H1 (cell line): ENCODE results near the gene FOXL3. TPM values are rescaled to one million over a fixed set of nuclear protein-coding genes. Genes with fewer than 3 reads are reported as not detected.

Experiments
- CTCF ChIA-PET: fragments of 300-600 bp; sonication (Branson Sonifier 250); formaldehyde crosslinking; loops from one replicate; lab custom pipeline; 2021; ENCODE audit not compliant: partially characterized antibody; lab: Charles Lee
- POLR2A ChIA-PET: fragments of 300-600 bp; sonication (Branson Sonifier 250); formaldehyde crosslinking; loops from one replicate; lab custom pipeline; 2021; ENCODE audit warnings: inconsistent platforms; ENCODE audit not compliant: partially characterized antibody; lab: Charles Lee
- DNase-seq, 2 experiments: peaks; one replicate each; pipeline versions ENCODE4 v3.0.0 to v3.0.0-alpha.2; 2010 to 2022; ENCODE audit warnings: low spot score in 2 of 2, low read depth in 1 of 2, mixed read lengths in 1 of 2
- FAIRE-seq: peaks from 2 replicates; lab custom pipeline; 2011; peaks lifted over from hg19 to GRCh38; lab: Jason Lieb, UNC
- H2AFZ ChIP-seq: 2 replicates; pipeline ENCODE4 v1.8.1; 2012; ENCODE audit warnings: low read length, inconsistent platforms
- H2AK5ac ChIP-seq: 2 replicates; pipeline ENCODE4 v1.6.1; 2013; ENCODE audit warnings: low read depth, low read length
- H2BK120ac ChIP-seq: replicated peaks from 2 replicates; pipeline ENCODE3; 2013; ENCODE audit warnings: low read depth, low read length, inconsistent platforms
- H2BK12ac ChIP-seq: 2 replicates; pipeline ENCODE4 v1.6.1; 2013; ENCODE audit warnings: low read depth, low read length
- H2BK15ac ChIP-seq: 2 replicates; pipeline ENCODE4 v1.6.1; 2013; ENCODE audit warnings: low read length
- H2BK20ac ChIP-seq: 2 replicates; pipeline ENCODE4 v1.6.1; 2013; ENCODE audit warnings: low read length
- H2BK5ac ChIP-seq: 2 replicates; pipeline ENCODE4 v1.6.1; 2013; ENCODE audit warnings: low read depth, low read length
- H3K14ac ChIP-seq: 2 replicates; pipeline ENCODE4 v1.6.1; 2013; ENCODE audit warnings: inconsistent platforms; ENCODE audit not compliant: insufficient read length
- H3K18ac ChIP-seq: 2 replicates; pipeline ENCODE4 v1.6.1; 2013; ENCODE audit warnings: low read length; ENCODE audit errors: extremely low read depth
- H3K23ac ChIP-seq: 2 replicates; pipeline ENCODE4 v1.6.1; 2013; ENCODE audit warnings: inconsistent platforms; ENCODE audit not compliant: insufficient read length
- H3K23me2 ChIP-seq: 2 replicates; pipeline ENCODE4 v1.6.1; 2013; ENCODE audit warnings: low read depth, low read length
- H3K27ac ChIP-seq: 2 replicates; pipeline ENCODE4 v1.6.1; 2011; ENCODE audit warnings: low read depth, low read length, inconsistent platforms
- H3K27me3 ChIP-seq, 4 experiments: replicated peaks in 1 of 4; 1 replicate in 1 of 4; 2 replicates in 3 of 4; pipeline versions ENCODE4 v1.6.1 to v1.8.1; 2011 to 2013; ENCODE audit warnings: low read length in 3 of 4, mild to moderate bottlenecking in 3 of 4, inconsistent platforms in 2 of 4, mixed read lengths in 2 of 4, moderate library complexity in 1 of 4; ENCODE audit not compliant: control insufficient read depth in 3 of 4, insufficient read depth in 3 of 4; ENCODE audit errors: extremely low read depth in 1 of 4
- H3K36me3 ChIP-seq, 4 experiments: 2 replicates each; pipeline versions ENCODE4 v1.6.1 to v1.8.1; 2011 to 2013; ENCODE audit warnings: mild to moderate bottlenecking in 4 of 4, low read length in 3 of 4, moderate library complexity in 2 of 4, control low read depth in 1 of 4, inconsistent platforms in 1 of 4; ENCODE audit not compliant: insufficient read depth in 4 of 4, control insufficient read depth in 2 of 4
- H3K4ac ChIP-seq: replicated peaks from 2 replicates; pipeline ENCODE3; 2013; ENCODE audit warnings: low read length, low read depth, mixed read lengths, inconsistent platforms; ENCODE audit not compliant: insufficient read length
- H3K4me1 ChIP-seq, 4 experiments: replicated peaks in 1 of 4; 1 replicate in 1 of 4; 2 replicates in 3 of 4; pipeline versions ENCODE4 v1.6.1 to v1.8.1; 2011 to 2013; ENCODE audit warnings: low read length in 3 of 4, inconsistent platforms in 2 of 4, mixed read lengths in 1 of 4; ENCODE audit not compliant: insufficient read depth in 4 of 4, control insufficient read depth in 3 of 4
- H3K4me2 ChIP-seq, 2 experiments: 2 replicates each; pipeline versions ENCODE4 v1.6.1 to v1.8.1; 2011 to 2013; ENCODE audit warnings: low read depth in 2 of 2, low read length in 2 of 2, control low read depth in 1 of 2, inconsistent platforms in 1 of 2, mild to moderate bottlenecking in 1 of 2; ENCODE audit not compliant: insufficient read depth in 1 of 2
- H3K4me3 ChIP-seq, 4 experiments: fragments of 200-600, 300-600 bp in 1 of 4; sonication (generic), shearing (Covaris generic), sonication (Bioruptor Twin) in 1 of 4; 2 replicates each; pipeline versions ENCODE4 v1.5.1 to v1.8.1; 2011 to 2016; ENCODE audit warnings: low read length in 4 of 4, low read depth in 3 of 4, control low read depth in 2 of 4, inconsistent platforms in 2 of 4, mild to moderate bottlenecking in 2 of 4, mixed read lengths in 1 of 4, moderate library complexity in 1 of 4; ENCODE audit not compliant: insufficient read depth in 2 of 4; ENCODE audit errors: extremely low read depth in 1 of 4
- H3K56ac ChIP-seq: replicated peaks from 2 replicates; pipeline ENCODE3; 2013; ENCODE audit warnings: low read depth, mild to moderate bottlenecking, mixed read lengths, low read length, inconsistent platforms; ENCODE audit not compliant: insufficient read length
- H3K79me1 ChIP-seq: 2 replicates; pipeline ENCODE4 v1.6.1; 2013; ENCODE audit warnings: low read depth, low read length, control low read depth
- H3K79me2 ChIP-seq, 2 experiments: 2 replicates each; pipeline versions ENCODE4 v1.6.1 to v1.8.1; 2012 to 2013; ENCODE audit warnings: low read length in 2 of 2, mild to moderate bottlenecking in 2 of 2, inconsistent platforms in 1 of 2; ENCODE audit not compliant: insufficient read depth in 2 of 2, control insufficient read depth in 1 of 2
- H3K9ac ChIP-seq, 4 experiments: replicated peaks in 1 of 4; 1 replicate in 1 of 4; 2 replicates in 3 of 4; pipeline versions ENCODE4 v1.6.1 to v1.8.1; 2011 to 2013; ENCODE audit warnings: low read depth in 3 of 4, low read length in 3 of 4, control low read depth in 2 of 4, mild to moderate bottlenecking in 2 of 4, moderate library complexity in 2 of 4, inconsistent platforms in 1 of 4; ENCODE audit errors: extremely low read depth in 1 of 4
- H3K9me3 ChIP-seq, 2 experiments: 2 replicates each; pipeline versions ENCODE4 v1.6.1 to v1.8.1; 2012 to 2013; ENCODE audit warnings: mild to moderate bottlenecking in 2 of 2, moderate library complexity in 2 of 2, control low read depth in 1 of 2, inconsistent platforms in 1 of 2, low read depth in 1 of 2, low read length in 1 of 2, mixed read lengths in 1 of 2; ENCODE audit not compliant: insufficient read depth in 2 of 2
- H4K20me1 ChIP-seq, 2 experiments: replicated peaks in 1 of 2; 2 replicates each; pipeline versions ENCODE3 to v1.8.1; 2011 to 2013; ENCODE audit warnings: inconsistent platforms in 2 of 2, low read length in 2 of 2, mild to moderate bottlenecking in 1 of 2; ENCODE audit not compliant: insufficient read depth in 2 of 2, control insufficient read depth in 1 of 2
- H4K5ac ChIP-seq: 2 replicates; pipeline ENCODE4 v1.6.1; 2013; ENCODE audit warnings: low read length, low read depth, mixed read lengths, inconsistent platforms; ENCODE audit not compliant: insufficient read length
- H4K8ac ChIP-seq: 2 replicates; pipeline ENCODE4 v1.8.0; 2013; ENCODE audit warnings: mild to moderate bottlenecking, moderate library complexity, low read length, inconsistent platforms; ENCODE audit not compliant: insufficient read depth; ENCODE audit errors: extremely low read depth
- H4K91ac ChIP-seq: replicated peaks from 2 replicates; pipeline ENCODE3; 2013; ENCODE audit warnings: low read length, mixed read lengths, inconsistent platforms; ENCODE audit not compliant: insufficient read length
- E2F6 ChIP-seq: IDR thresholded peaks from 2 replicates; pipeline ENCODE4 v1.6.1; 2012; ENCODE audit warnings: inconsistent platforms
- SP1 ChIP-seq: IDR thresholded peaks from 2 replicates; pipeline ENCODE4 v1.6.1; 2011; ENCODE audit warnings: low read depth, low read length
- TEAD4 ChIP-seq: IDR thresholded peaks from 2 replicates; pipeline ENCODE4 v1.6.1; 2012; ENCODE audit warnings: low read depth, low read length, inconsistent platforms, mixed read lengths
- WGBS, 2 experiments: shearing (Covaris generic) in 1 of 2; methylation state at CpG; one replicate each; pipeline versions ENCODE4 v1.1.6 to v1.1.7; 2013 to 2015; ENCODE audit warnings: low lambda C conversion rate in 2 of 2, mixed read lengths in 2 of 2, inconsistent platforms in 1 of 2, low coverage in 1 of 2, missing lambda C conversion rate in 1 of 2; ENCODE audit not compliant: insufficient replicate concordance in 2 of 2, insufficient coverage in 1 of 2, insufficient read length in 1 of 2; ENCODE audit errors: extremely low coverage in 1 of 2, missing lambda C conversion rate in 1 of 2; 5-methylcytosine and 5-hydroxymethylcytosine counted together
- polyA plus RNA-seq, 7 experiments: library from polyadenylated mRNA; depleted of rRNA in 3 of 7; stranded (reverse) in 5 of 7; unstranded in 2 of 7; fragments of >200 nt in 5 of 7; fragments of 200-250 nt in 2 of 7; gene quantifications; 1 replicate in 5 of 7; 2 replicates in 1 of 7; 4 replicates in 1 of 7; pipeline versions ENCODE4 v1.2.1 to v1.2.3, GENCODE V29; 2011 to 2013; ENCODE audit warnings: missing spikeins in 2 of 7, mixed read lengths in 2 of 7
- total RNA-seq: library from RNA; stranded (reverse); fragmentation: NEBNext Ultra II Directional; extraction: Animal tissue kit (Norgen Biotek cat#: 25700); gene quantifications from 2 replicates; pipeline ENCODE4 v1.2.1, GENCODE V29; 2021

Gene FOXL3
- total and polyA plus RNA-seq, 2 of the 8 experiments (the other 6 are each of a cell fraction or from before 2014, with no cell fraction given): not detected

- Histone ChIP-seq H4K8ac (no peak overlapping the region), H3K23me2 (0 out of 2 replicates have a peak, but pooled peaks cover 9% of the 10 kb centered on the region), H3K4me2 (no peak overlapping the region), H4K5ac (no peak overlapping the region)
- POLR2A ChIA-PET: no interaction called here
- 93% methylated on average over 26 of the region's 34 CpGs; no CpG with 5 or more reads in 1 of the 2 experiments for WGBS, 2 experiments
- TF ChIP-seq SP1 (no peak), E2F6 (no peak), TEAD4 (no peak)
- TF ChIP-seq, all 59 proteins: peak for 0
- H2BK20ac ChIP-seq: no peak overlapping the region
- H3K4me3 ChIP-seq: no peak overlapping the region
- no peak overlapping the region for H2BK5ac ChIP-seq
- H3K36me3 ChIP-seq: no peaks in the 10 kb centered on the region
- no peak overlapping the region for H2AFZ ChIP-seq
- no peak overlapping the region for H4K91ac ChIP-seq
- peaks cover 5 to 6% of the 10 kb centered on the region in 2 experiments; a peak in 3 of 4 replicates for H3K9me3 ChIP-seq
- no peak overlapping the region for H2BK120ac ChIP-seq
- peaks cover 0 to 3% (median 1%) of the 10 kb centered on the region in 4 experiments; a peak in 1 of 7 replicates for H3K4me1 ChIP-seq
- H4K20me1 ChIP-seq: peaks cover 0 to 5% of the 10 kb centered on the region in 2 experiments
- no peak for DNase-seq
- H3K27me3 ChIP-seq: no peaks in the 10 kb centered on the region
- CTCF ChIA-PET: no interaction called here
- no peak overlapping the region for H3K9ac ChIP-seq
- H3K79me2 ChIP-seq: no peaks in the 10 kb centered on the region
- no peak overlapping the region for H3K18ac ChIP-seq
- no peak overlapping the region for H3K27ac ChIP-seq
- H3K4ac ChIP-seq: no peak overlapping the region
- H3K79me1 ChIP-seq: no peaks in the 10 kb centered on the region; the same call in 1 of the 2 replicates
- H3K56ac ChIP-seq: no peak overlapping the region
- H2AK5ac ChIP-seq: no peak overlapping the region
- H2BK15ac ChIP-seq: no peak overlapping the region
- no peak for FAIRE-seq
- no peak overlapping the region for H2BK12ac ChIP-seq
- no peak overlapping the region for H3K14ac ChIP-seq
- H3K23ac ChIP-seq: no peak overlapping the region
Observed at GRCh38 chr7:336810-337566, 47.0 kb downstream of the FOXL3 start.
